Fibroblast of lung (primary cell): ENCODE data around the gene ITPRIPL1. TPM values are rescaled to one million over a fixed set of nuclear protein-coding genes. Genes with fewer than 3 reads are reported as not detected.

ENCODE experiments used
- DNase-seq, 2 donors: peaks; one replicate each; pipeline versions ENCODE4 v3.0.0 to v3.0.0-alpha.2; 2010; ENCODE audit warnings: low read depth in 2 of 2
- H2AFZ ChIP-seq: 2 replicates; pipeline ENCODE4 v1.5.1; 2012; ENCODE audit warnings: low read length, control low read depth, inconsistent platforms
- H3K27ac ChIP-seq: 2 replicates; pipeline ENCODE4 v1.5.1; 2011; ENCODE audit warnings: low read length, control low read depth; ENCODE audit not compliant: insufficient read depth
- H3K27me3 ChIP-seq: 2 replicates; pipeline ENCODE4 v1.5.1; 2011; ENCODE audit warnings: mild to moderate bottlenecking, low read length; ENCODE audit not compliant: control insufficient read depth, insufficient read depth
- H3K36me3 ChIP-seq: 2 replicates; pipeline ENCODE4 v1.5.1; 2011; ENCODE audit warnings: low read length; ENCODE audit not compliant: control insufficient read depth, insufficient read depth
- H3K4me1 ChIP-seq: 2 replicates; pipeline ENCODE4 v1.5.1; 2011; ENCODE audit warnings: low read length; ENCODE audit not compliant: control insufficient read depth, insufficient read depth; ENCODE audit errors: extremely low read depth
- H3K4me2 ChIP-seq: 2 replicates; pipeline ENCODE4 v1.5.1; 2011; ENCODE audit warnings: low read length, control low read depth; ENCODE audit not compliant: insufficient read depth; ENCODE audit errors: extremely low read depth
- H3K4me3 ChIP-seq, 4 experiments: fragments of 200-600 bp in 1 of 4; sonication (generic) in 1 of 4; replicated peaks in 1 of 4; 2 replicates each; pipeline ENCODE4 v1.5.1; 2011 to 2016; ENCODE audit warnings: low read length in 4 of 4, low read depth in 3 of 4, mild to moderate bottlenecking in 3 of 4, control low read depth in 2 of 4, inconsistent platforms in 1 of 4, mixed read lengths in 1 of 4; ENCODE audit not compliant: insufficient read depth in 1 of 4; ENCODE audit errors: control extremely low read depth in 1 of 4
- H3K79me2 ChIP-seq: 2 replicates; pipeline ENCODE4 v1.5.1; 2012; ENCODE audit warnings: mild to moderate bottlenecking, low read length, inconsistent platforms; ENCODE audit not compliant: control insufficient read depth, insufficient read depth
- H3K9ac ChIP-seq: 2 replicates; pipeline ENCODE4 v1.5.1; 2011; ENCODE audit warnings: mild to moderate bottlenecking, low read length, control low read depth; ENCODE audit not compliant: insufficient read depth
- H3K9me3 ChIP-seq: 2 replicates; pipeline ENCODE4 v1.5.1; 2012; ENCODE audit warnings: low read depth, low read length; ENCODE audit not compliant: control insufficient read depth, insufficient read depth
- H4K20me1 ChIP-seq: 2 replicates; pipeline ENCODE4 v1.5.1; 2011; ENCODE audit warnings: low read length; ENCODE audit not compliant: control insufficient read depth, insufficient read depth; ENCODE audit errors: extremely low read depth
- CTCF ChIP-seq, 2 donors: IDR thresholded peaks in 1 of 2; conservative IDR thresholded peaks in 1 of 2; 1 replicate in 1 of 2; 2 replicates in 1 of 2; pipeline ENCODE4 v1.5.1; 2011 to 2012; ENCODE audit warnings: low read length in 2 of 2, control low read depth in 1 of 2, inconsistent platforms in 1 of 2, low read depth in 1 of 2, mild to moderate bottlenecking in 1 of 2
- EZH2 ChIP-seq: IDR thresholded peaks from 2 replicates; pipeline ENCODE4 v1.5.1; 2012; ENCODE audit warnings: low read length, control low read depth, mild to moderate bottlenecking; ENCODE audit errors: missing control alignments
- polyA plus RNA-seq, 2 donors: library from polyadenylated mRNA; depleted of rRNA in 1 of 2; stranded (reverse) in 1 of 2; unstranded in 1 of 2; fragments of >200 nt; gene quantifications; 2 replicates each; pipeline ENCODE4 v1.2.1, GENCODE V29; 2011 to 2012; ENCODE audit warnings: missing spikeins in 1 of 2
- total RNA-seq: library from RNA; depleted of rRNA; stranded (reverse); fragments of >200 nt; gene quantifications from 2 replicates; pipeline ENCODE4 v1.2.1, GENCODE V29; 2014

Gene ITPRIPL1
- total and polyA plus RNA-seq, 2 donors (not counting 1 experiment from before 2014, with no cell fraction given) = 2.0 to 4.1 TPM

DNA sequence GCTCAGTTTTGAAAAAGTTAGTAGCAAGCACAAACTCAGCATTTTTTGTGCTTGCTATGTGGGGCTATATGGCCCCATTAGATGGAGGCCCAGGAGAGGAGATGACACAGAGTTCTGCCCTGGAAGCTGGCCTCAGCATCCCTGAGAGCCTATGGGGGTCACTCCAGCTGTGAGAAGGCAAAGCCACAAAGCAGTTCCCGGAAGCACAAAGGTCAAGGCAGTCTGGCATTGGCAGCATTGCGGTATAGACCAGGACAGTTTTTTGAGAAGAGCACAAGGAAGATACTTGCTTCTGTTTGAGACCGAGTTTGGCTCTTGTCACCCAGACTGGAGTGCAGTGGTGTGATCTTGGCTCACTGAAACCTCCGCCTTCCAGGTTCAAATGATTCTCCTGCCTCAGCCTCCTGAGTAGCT lies 7.5 kb upstream of the ITPRIPL1 start:
- H3K27ac ChIP-seq = no peak overlapping the region
- TF ChIP-seq CTCF (conservative IDR thresholded peaks at IDR 0.05 in 1 of 2, IDR thresholded peaks at IDR 0.05 in 1 of 2; ENCODE audit: low read depth in 1 of 2, low read length in 2 of 2) = no peak
- TF ChIP-seq EZH2 = no peak
- no peaks in the 10 kb centered on the region for H3K79me2 ChIP-seq
- H3K4me1 ChIP-seq = peaks cover 17% of the 10 kb centered on the region
- no peak overlapping the region for H2AFZ ChIP-seq
- no peaks in the 10 kb centered on the region for H3K27me3 ChIP-seq
- H3K4me2 ChIP-seq = no peak overlapping the region
- no peak for DNase-seq
- no peak overlapping the region for H3K4me3 ChIP-seq
- no peak overlapping the region for H3K9ac ChIP-seq
- no peaks in the 10 kb centered on the region for H3K36me3 ChIP-seq
- no peaks in the 10 kb centered on the region for H3K9me3 ChIP-seq
- no peaks in the 10 kb centered on the region for H4K20me1 ChIP-seq

DNA sequence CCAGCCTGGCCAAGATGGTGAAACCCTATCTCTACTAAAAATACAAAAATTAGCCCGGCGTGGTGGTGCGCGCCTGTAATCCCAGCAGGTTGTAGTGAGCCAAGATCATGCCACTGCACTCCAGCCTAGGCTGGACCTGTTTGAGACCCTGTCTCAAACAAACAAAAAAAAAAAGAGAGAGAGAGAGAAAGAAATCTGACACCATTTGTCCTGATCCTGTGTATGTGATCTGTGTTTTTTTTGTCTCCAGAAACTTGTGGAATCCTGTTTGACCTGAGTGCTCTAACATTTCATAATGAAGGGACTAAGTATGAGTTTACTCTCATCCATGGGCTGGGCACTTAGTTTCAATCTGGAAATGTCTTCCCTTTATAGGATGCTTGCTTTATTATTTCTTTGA lies 6.4 kb upstream of the ITPRIPL1 start:
- no peaks in the 10 kb centered on the region for H3K27me3 ChIP-seq
- H4K20me1 ChIP-seq = no peaks in the 10 kb centered on the region
- DNase-seq = no peak
- no peak overlapping the region for H3K9ac ChIP-seq
- no peak overlapping the region for H3K27ac ChIP-seq
- no peaks in the 10 kb centered on the region for H3K36me3 ChIP-seq
- H3K4me2 ChIP-seq = no peak overlapping the region
- no peak overlapping the region for H2AFZ ChIP-seq
- H3K4me3 ChIP-seq = no peak overlapping the region
- no peaks in the 10 kb centered on the region for H3K9me3 ChIP-seq
- H3K4me1 ChIP-seq = peaks cover 17% of the 10 kb centered on the region
- no peaks in the 10 kb centered on the region for H3K79me2 ChIP-seq
- TF ChIP-seq CTCF (conservative IDR thresholded peaks at IDR 0.05 in 1 of 2, IDR thresholded peaks at IDR 0.05 in 1 of 2; ENCODE audit: low read depth in 1 of 2, low read length in 2 of 2) = no peak
- TF ChIP-seq EZH2 = no peak

DNA sequence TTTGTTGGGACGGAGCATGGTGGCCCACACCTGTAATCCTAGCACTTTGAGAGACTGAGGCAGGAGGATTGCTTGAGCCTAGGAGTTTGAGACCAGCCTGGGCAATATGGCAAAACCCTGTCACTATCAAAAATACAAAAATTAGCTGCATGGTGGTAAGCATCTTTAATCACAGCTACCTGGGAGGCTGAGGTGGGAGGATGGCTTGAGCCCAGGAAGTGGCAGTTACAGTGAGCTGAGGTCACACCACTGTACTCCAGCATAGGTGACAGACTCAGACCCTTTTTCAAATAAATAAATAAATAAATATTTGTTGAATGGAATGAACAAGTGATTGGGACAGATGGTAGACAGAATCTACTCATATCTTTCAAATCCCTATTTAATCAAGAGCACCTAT lies 5.7 kb upstream of the ITPRIPL1 start:
- Histone ChIP-seq H3K9ac (no peak overlapping the region), H3K79me2 (no peaks in the 10 kb centered on the region), H3K4me1 (peaks cover 17% of the 10 kb centered on the region), H4K20me1 (no peaks in the 10 kb centered on the region), H3K36me3 (no peaks in the 10 kb centered on the region), H3K4me3 (no peak overlapping the region), H2AFZ (no peak overlapping the region), H3K4me2 (no peak overlapping the region), H3K27me3 (no peaks in the 10 kb centered on the region), H3K9me3 (no peaks in the 10 kb centered on the region), H3K27ac (no peak overlapping the region)
- TF ChIP-seq CTCF (conservative IDR thresholded peaks at IDR 0.05 in 1 of 2, IDR thresholded peaks at IDR 0.05 in 1 of 2; ENCODE audit: low read depth in 1 of 2, low read length in 2 of 2) (no peak), EZH2 (no peak)
- DNase-seq = no peak
